ENCODE measurements around the gene MEF2C. TPM values are rescaled to one million over a fixed set of nuclear protein-coding genes. Genes with fewer than 3 reads are reported as not detected.
A peak's percentile ranks its signal among the peaks of the same experiment; 100 is the strongest.

MEF2C gene
- polyA plus RNA-seq, 2 donors: 1.6 to 1.7 TPM

DNA sequence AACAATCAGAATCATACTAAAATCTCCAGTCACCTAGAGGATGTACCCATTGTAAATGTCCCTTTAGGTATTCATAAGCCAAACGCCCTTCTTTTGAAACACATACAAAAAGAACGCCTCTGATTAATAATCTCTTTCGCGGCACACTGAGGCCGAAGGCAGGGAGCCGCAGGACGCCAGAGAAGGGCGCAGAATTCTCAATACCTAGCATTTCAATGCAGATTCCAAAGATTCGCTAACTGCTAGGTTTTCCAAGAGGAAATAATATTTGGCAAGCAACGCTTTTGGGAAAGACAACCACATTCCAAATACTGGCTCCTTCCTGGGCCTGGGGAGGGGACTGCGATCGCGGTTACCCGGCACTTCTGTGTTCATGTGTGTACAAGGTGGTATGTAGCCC is 203.3 kb downstream of the MEF2C start:
- WGBS, 2 donors: 24 to 27% methylated on average over 14 of the region's 14 CpGs
- H3K4me1 ChIP-seq (ENCODE audit: control insufficient read depth in 2 of 2, insufficient read depth in 2 of 2, low read length in 1 of 2): peaks cover 3 to 9% of the 10 kb centered on the region in 2 donors
- H3K9me3 ChIP-seq (ENCODE audit: control insufficient read depth in 2 of 2, insufficient read depth in 1 of 2, low read depth in 1 of 2, low read length in 1 of 2): peaks cover 2 to 15% of the 10 kb centered on the region in 2 donors
- H3K36me3 ChIP-seq (ENCODE audit: control insufficient read depth in 2 of 2, insufficient read depth in 2 of 2, low read length in 1 of 2): no peaks in the 10 kb centered on the region
- no peak overlapping the region for H3K4me3 ChIP-seq (ENCODE audit: low read depth in 1 of 2, low read length in 2 of 2)
- no peak overlapping the region for H3K27ac ChIP-seq (ENCODE audit: low read depth in 2 of 2, low read length in 1 of 2)
- peaks cover 20 to 56% of the 10 kb centered on the region in 2 donors for H3K27me3 ChIP-seq (ENCODE audit: control insufficient read depth in 1 of 2, insufficient read depth in 2 of 2, low read length in 2 of 2)

DNA sequence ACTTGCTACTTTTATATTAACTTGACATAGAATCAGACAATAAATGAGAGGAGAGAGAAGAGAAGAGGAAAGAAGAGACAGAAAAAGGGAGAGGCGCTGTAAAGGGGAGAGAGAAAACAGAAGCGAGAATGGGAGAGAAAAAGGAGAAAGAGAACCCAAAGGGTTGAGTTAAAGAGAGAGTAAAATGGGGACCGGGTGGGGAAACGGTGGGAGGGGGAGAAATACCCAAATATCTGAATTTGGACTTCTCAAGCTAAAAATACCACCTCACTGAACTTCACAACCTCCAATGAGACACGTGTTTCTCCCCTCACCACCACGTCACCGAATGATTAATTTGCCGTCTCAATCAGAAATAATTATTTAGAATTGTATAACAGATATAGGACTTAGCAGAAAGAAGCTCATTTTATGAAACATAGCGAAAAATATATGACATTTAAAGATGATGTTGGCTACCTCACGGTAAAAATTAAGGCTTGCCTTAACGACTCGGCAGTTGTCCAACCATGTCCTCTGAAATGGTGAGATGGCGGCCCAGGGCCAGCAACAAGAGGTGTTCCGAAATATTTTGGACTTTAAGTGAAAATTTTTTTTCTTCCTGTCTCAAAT is 204.1 kb downstream of the MEF2C start:
- H3K4me1 ChIP-seq (ENCODE audit: control insufficient read depth in 2 of 2, insufficient read depth in 2 of 2, low read length in 1 of 2): peaks cover 9 to 14% of the 10 kb centered on the region in 2 donors
- no peak overlapping the region for H3K27ac ChIP-seq (ENCODE audit: low read depth in 2 of 2, low read length in 1 of 2)
- peaks cover 2 to 19% of the 10 kb centered on the region in 2 donors for H3K9me3 ChIP-seq (ENCODE audit: control insufficient read depth in 2 of 2, insufficient read depth in 1 of 2, low read depth in 1 of 2, low read length in 1 of 2)
- no peaks in the 10 kb centered on the region for H3K36me3 ChIP-seq (ENCODE audit: control insufficient read depth in 2 of 2, insufficient read depth in 2 of 2, low read length in 1 of 2)
- H3K27me3 ChIP-seq (ENCODE audit: control insufficient read depth in 1 of 2, insufficient read depth in 2 of 2, low read length in 2 of 2): peaks cover 13 to 56% of the 10 kb centered on the region in 2 donors
- H3K4me3 ChIP-seq (ENCODE audit: low read depth in 1 of 2, low read length in 2 of 2): no peak overlapping the region
- WGBS, 2 donors: 16 to 19% methylated on average over 14 of the region's 14 CpGs

GRCh38 chr5:88677943-88678769 is 204.8 kb downstream of the MEF2C start:
- Histone ChIP-seq H3K27me3 (ENCODE audit: control insufficient read depth in 1 of 2, insufficient read depth in 2 of 2, low read length in 2 of 2) (peaks cover 11 to 56% of the 10 kb centered on the region in 2 donors), H3K4me1 (ENCODE audit: control insufficient read depth in 2 of 2, insufficient read depth in 2 of 2, low read length in 1 of 2) (peaks cover 9 to 14% of the 10 kb centered on the region in 2 donors), H3K9me3 (ENCODE audit: control insufficient read depth in 2 of 2, insufficient read depth in 1 of 2, low read depth in 1 of 2, low read length in 1 of 2) (peaks cover 2 to 18% of the 10 kb centered on the region in 2 donors), H3K27ac (ENCODE audit: low read depth in 2 of 2, low read length in 1 of 2) (no peak overlapping the region), H3K4me3 (ENCODE audit: low read depth in 1 of 2, low read length in 2 of 2) (no peak overlapping the region), H3K36me3 (ENCODE audit: control insufficient read depth in 2 of 2, insufficient read depth in 2 of 2, low read length in 1 of 2) (no peaks in the 10 kb centered on the region)
- WGBS, 2 donors: 8 to 10% methylated on average over 56 of the region's 56 CpGs

DNA sequence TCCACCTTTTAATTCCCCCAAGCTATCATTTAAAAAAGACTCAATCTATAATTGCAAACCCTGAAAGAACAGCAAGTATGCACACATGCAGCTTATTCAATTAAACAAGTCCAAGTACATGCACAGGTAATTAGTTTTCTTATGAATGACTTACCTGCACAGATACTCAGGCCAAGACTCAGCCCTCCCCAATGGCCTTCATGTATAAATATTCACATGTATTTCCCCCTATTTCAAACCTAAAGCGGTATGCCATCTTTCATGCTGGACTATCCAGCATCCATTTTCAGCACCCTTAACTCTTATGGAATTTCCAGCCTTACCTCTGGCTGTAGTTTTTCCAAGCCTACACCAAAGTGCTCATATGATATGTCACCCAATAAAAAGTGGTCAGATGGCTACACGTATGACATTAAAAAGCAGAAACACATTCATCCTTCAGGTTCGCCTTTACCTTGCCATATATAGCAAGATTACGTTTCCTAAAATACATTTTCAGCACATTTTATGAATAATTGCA is 205.5 kb downstream of the MEF2C start:
- H3K4me1 ChIP-seq (ENCODE audit: control insufficient read depth in 2 of 2, insufficient read depth in 2 of 2, low read length in 1 of 2): peaks cover 9 to 14% of the 10 kb centered on the region in 2 donors
- H3K9me3 ChIP-seq (ENCODE audit: control insufficient read depth in 2 of 2, insufficient read depth in 1 of 2, low read depth in 1 of 2, low read length in 1 of 2): peaks cover 2 to 22% of the 10 kb centered on the region in 2 donors
- H3K36me3 ChIP-seq (ENCODE audit: control insufficient read depth in 2 of 2, insufficient read depth in 2 of 2, low read length in 1 of 2): no peaks in the 10 kb centered on the region
- H3K27ac ChIP-seq (ENCODE audit: low read depth in 2 of 2, low read length in 1 of 2): no peak overlapping the region
- WGBS, 2 donors: 17 to 24% methylated on average over 4 of the region's 4 CpGs
- no peak overlapping the region for H3K4me3 ChIP-seq (ENCODE audit: low read depth in 1 of 2, low read length in 2 of 2)
- peaks cover 11 to 63% of the 10 kb centered on the region in 2 donors for H3K27me3 ChIP-seq (ENCODE audit: control insufficient read depth in 1 of 2, insufficient read depth in 2 of 2, low read length in 2 of 2)

DNA sequence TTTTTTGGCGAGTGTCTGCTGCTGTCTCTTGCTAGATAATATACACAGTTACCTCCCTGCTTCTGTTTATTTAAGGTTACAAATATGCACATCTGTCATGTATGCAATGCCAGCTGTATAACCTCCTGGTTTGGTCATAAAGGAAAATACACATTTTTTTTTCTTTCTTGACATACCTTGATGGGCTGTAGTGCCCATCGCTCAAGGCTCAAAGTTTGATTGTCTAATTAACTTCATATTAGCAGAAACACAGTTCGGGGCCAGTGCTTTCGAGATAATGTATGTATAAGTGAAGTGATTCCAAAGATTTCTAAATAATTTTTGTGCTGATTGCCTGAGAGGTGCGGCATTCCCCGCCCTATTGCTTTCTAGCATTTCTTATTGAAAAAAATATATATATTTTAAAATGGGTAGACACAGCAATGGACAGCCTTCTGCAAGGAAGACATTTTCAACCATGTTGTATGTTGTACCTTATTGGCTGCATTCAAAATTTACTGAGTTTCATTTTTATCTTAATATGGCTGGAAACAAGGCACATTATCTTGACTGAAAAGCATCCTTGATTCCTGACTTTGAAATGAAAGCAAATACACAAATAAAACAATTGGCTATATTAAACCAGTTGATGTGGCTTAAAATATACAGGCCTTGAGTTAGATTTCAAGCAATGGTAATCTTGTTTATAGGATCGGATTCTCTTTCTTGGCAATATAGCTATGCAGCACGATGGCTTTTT is 206.2 kb downstream of the MEF2C start:
- no peak overlapping the region for H3K27ac ChIP-seq (ENCODE audit: low read depth in 2 of 2, low read length in 1 of 2)
- peaks cover 4 to 22% of the 10 kb centered on the region in 2 donors for H3K9me3 ChIP-seq (ENCODE audit: control insufficient read depth in 2 of 2, insufficient read depth in 1 of 2, low read depth in 1 of 2, low read length in 1 of 2)
- peaks cover 9 to 16% of the 10 kb centered on the region in 2 donors for H3K4me1 ChIP-seq (ENCODE audit: control insufficient read depth in 2 of 2, insufficient read depth in 2 of 2, low read length in 1 of 2)
- H3K36me3 ChIP-seq (ENCODE audit: control insufficient read depth in 2 of 2, insufficient read depth in 2 of 2, low read length in 1 of 2): no peaks in the 10 kb centered on the region
- 25 to 30% methylated on average over 8 of the region's 8 CpGs for WGBS, 2 donors
- no peak overlapping the region for H3K4me3 ChIP-seq (ENCODE audit: low read depth in 1 of 2, low read length in 2 of 2)
- peaks cover 11 to 68% of the 10 kb centered on the region in 2 donors for H3K27me3 ChIP-seq (ENCODE audit: control insufficient read depth in 1 of 2, insufficient read depth in 2 of 2, low read length in 2 of 2)

DNA sequence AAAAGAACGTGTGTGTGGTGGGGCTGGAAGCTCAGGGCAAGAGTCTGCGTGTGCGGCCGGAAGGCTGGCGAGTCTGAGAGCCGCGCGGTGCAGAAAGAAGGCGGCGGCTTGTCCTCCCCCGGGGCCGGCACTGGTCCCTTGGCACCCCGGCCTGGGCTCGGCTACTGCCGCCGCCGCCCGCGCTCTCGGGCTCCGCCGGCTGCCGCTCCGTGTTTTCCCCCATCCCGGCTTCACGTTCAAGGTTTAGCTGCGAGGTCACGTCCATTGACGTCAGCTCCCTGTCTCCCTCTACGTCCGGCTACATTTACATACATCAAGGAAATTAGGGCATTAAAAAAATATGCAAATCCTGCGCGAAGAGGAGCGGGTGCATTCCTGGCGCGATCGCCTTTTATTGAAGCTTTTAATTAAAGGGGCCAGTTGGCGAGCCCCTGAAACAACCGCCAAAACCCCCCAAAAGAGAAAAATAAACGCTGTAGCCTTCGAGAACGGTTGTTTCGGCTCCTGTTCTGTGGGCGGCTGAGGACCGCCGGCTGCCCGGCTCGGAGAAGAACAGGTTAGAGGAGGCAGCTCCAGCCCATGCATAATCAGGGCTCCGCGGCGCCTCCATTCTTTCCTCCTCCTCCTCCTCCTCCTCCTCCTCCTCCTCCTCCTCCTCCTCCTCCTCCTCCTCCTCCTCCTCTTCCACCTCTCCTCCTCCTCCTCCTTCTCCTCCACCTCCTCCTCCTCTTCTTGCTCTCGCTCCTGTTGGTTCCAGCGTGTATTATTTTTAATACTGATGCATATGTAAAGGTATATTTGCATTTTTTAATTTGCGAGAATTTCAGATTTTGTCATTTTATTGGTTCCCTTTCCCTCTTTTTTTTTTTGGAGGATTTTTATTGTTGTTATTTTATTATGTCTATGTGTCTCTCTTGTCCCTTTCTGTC is 207.0 kb downstream of the MEF2C start:
- peaks cover 6 to 22% of the 10 kb centered on the region in 2 donors for H3K9me3 ChIP-seq (ENCODE audit: control insufficient read depth in 2 of 2, insufficient read depth in 1 of 2, low read depth in 1 of 2, low read length in 1 of 2)
- peaks cover 9 to 16% of the 10 kb centered on the region in 2 donors for H3K4me1 ChIP-seq (ENCODE audit: control insufficient read depth in 2 of 2, insufficient read depth in 2 of 2, low read length in 1 of 2)
- no peaks in the 10 kb centered on the region for H3K36me3 ChIP-seq (ENCODE audit: control insufficient read depth in 2 of 2, insufficient read depth in 2 of 2, low read length in 1 of 2)
- no peak overlapping the region for H3K27ac ChIP-seq (ENCODE audit: low read depth in 2 of 2, low read length in 1 of 2)
- 3% methylated on average over 49 to 54 of the region's 54 CpGs for WGBS, 2 donors
- H3K4me3 ChIP-seq (ENCODE audit: low read depth in 1 of 2, low read length in 2 of 2): peak overlapping the region; percentile 18 to 43
- peaks cover 11 to 70% of the 10 kb centered on the region in 2 donors for H3K27me3 ChIP-seq (ENCODE audit: control insufficient read depth in 1 of 2, insufficient read depth in 2 of 2, low read length in 2 of 2)

GRCh38 chr5:88675168-88675707 is 207.7 kb downstream of the MEF2C start:
- H3K4me1 ChIP-seq (ENCODE audit: control insufficient read depth in 2 of 2, insufficient read depth in 2 of 2, low read length in 1 of 2): peaks cover 9 to 13% of the 10 kb centered on the region in 2 donors
- peaks cover 6 to 22% of the 10 kb centered on the region in 2 donors for H3K9me3 ChIP-seq (ENCODE audit: control insufficient read depth in 2 of 2, insufficient read depth in 1 of 2, low read depth in 1 of 2, low read length in 1 of 2)
- H3K27me3 ChIP-seq (ENCODE audit: control insufficient read depth in 1 of 2, insufficient read depth in 2 of 2, low read length in 2 of 2): peaks cover 11 to 64% of the 10 kb centered on the region in 2 donors
- H3K36me3 ChIP-seq (ENCODE audit: control insufficient read depth in 2 of 2, insufficient read depth in 2 of 2, low read length in 1 of 2): no peaks in the 10 kb centered on the region
- H3K27ac ChIP-seq (ENCODE audit: low read depth in 2 of 2, low read length in 1 of 2): no peak overlapping the region
- H3K4me3 ChIP-seq (ENCODE audit: low read depth in 1 of 2, low read length in 2 of 2): peak overlapping the region; percentile 18 to 43
- WGBS, 2 donors: 13 to 27% methylated on average over 19 of the region's 19 CpGs

DNA sequence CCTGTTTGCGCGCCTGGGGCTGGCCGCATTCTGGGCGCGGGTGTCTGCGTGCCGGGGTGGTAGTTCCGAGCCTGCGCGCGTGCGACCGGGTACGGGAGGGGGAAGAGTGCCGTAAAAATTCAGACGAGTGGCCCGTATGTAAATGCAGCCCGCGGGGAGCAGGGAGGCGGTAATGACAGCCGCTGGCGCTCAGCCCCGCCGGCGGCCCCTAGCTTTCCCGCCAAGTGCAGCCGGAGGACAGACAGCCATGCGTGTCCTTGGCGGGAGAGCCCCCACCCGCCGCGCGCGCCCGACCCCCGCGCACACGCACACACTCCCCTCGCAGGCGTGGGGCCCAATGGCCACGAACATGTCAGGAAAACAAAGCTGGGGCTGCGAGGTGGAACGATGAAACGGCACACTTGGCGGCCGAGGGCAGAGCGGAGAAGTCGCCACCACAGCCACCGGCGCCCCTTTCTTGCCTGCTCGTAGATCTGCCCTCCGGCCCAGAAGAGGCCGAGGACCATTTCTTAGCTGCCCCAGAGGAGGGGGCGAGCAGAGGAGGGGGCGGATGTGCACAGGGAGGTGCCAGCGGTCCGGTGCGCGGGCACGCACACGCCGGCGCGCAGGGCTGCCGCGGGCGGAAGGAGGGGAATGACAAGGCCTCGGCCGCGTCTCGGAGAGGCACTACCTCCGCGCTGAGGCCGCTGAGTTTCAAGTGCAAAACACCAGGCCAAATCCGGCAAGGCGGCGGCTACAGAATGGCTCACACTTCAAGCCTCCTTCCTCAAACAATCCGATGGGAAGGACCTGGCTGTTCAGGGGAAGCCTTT is 208.4 kb downstream of the MEF2C start:
- Histone ChIP-seq H3K4me3 (ENCODE audit: low read depth in 1 of 2, low read length in 2 of 2) (peak overlapping the region; percentile 27 to 43), H3K4me1 (ENCODE audit: control insufficient read depth in 2 of 2, insufficient read depth in 2 of 2, low read length in 1 of 2) (peaks cover 9 to 13% of the 10 kb centered on the region in 2 donors), H3K9me3 (ENCODE audit: control insufficient read depth in 2 of 2, insufficient read depth in 1 of 2, low read depth in 1 of 2, low read length in 1 of 2) (peaks cover 6 to 22% of the 10 kb centered on the region in 2 donors), H3K27me3 (ENCODE audit: control insufficient read depth in 1 of 2, insufficient read depth in 2 of 2, low read length in 2 of 2) (peaks cover 11 to 58% of the 10 kb centered on the region in 2 donors), H3K36me3 (ENCODE audit: control insufficient read depth in 2 of 2, insufficient read depth in 2 of 2, low read length in 1 of 2) (no peaks in the 10 kb centered on the region), H3K27ac (ENCODE audit: low read depth in 2 of 2, low read length in 1 of 2) (no peak overlapping the region)
- WGBS, 2 donors: 3 to 6% methylated on average over 78 of the region's 78 CpGs
